Spleen (tissue), 11 donors: ENCODE data around the gene SIPA1L3. TPM values are rescaled to one million over a fixed set of nuclear protein-coding genes. Genes with fewer than 3 reads are reported as not detected.

Experiments
- DNase-seq: peaks from one replicate; pipeline ENCODE4 v3.0.0-alpha.2; 2020
- H3K27ac ChIP-seq, 8 donors: fragments of 200-600 bp; sonication (generic) in 7 of 8; 1 replicate in 4 of 8; 2 replicates in 4 of 8; pipeline versions ENCODE4 v1.5.0 to v1.8.0; 2016 to 2021; ENCODE audit warnings: inconsistent platforms in 4 of 8, mild to moderate bottlenecking in 4 of 8, moderate library complexity in 1 of 8
- H3K27me3 ChIP-seq, 7 donors: fragments of 200-600 bp; sonication (generic) in 6 of 7; replicated peaks in 1 of 7; 1 replicate in 4 of 7; 2 replicates in 3 of 7; pipeline versions ENCODE4 v1.5.0 to v1.8.0; 2016 to 2021; ENCODE audit warnings: inconsistent platforms in 3 of 7, mild to moderate bottlenecking in 1 of 7
- H3K36me3 ChIP-seq, 6 donors: fragments of 200-600 bp; sonication (generic) in 5 of 6; 1 replicate in 4 of 6; 2 replicates in 2 of 6; pipeline versions ENCODE4 v1.5.0 to v1.8.0; 2016 to 2021; ENCODE audit warnings: inconsistent platforms in 2 of 6
- H3K4me1 ChIP-seq, 6 donors: fragments of 200-600 bp; sonication (generic) in 5 of 6; 1 replicate in 3 of 6; 2 replicates in 3 of 6; pipeline versions ENCODE4 v1.5.0 to v1.8.0; 2016 to 2021; ENCODE audit warnings: inconsistent platforms in 3 of 6
- H3K4me3 ChIP-seq, 8 donors: fragments of 200-600 bp; sonication (generic) in 7 of 8; 1 replicate in 4 of 8; 2 replicates in 4 of 8; pipeline versions ENCODE4 v1.5.0 to v1.8.0; 2016 to 2021; ENCODE audit warnings: inconsistent platforms in 4 of 8, mild to moderate bottlenecking in 4 of 8, moderate library complexity in 2 of 8
- H3K9me3 ChIP-seq, 8 donors: fragments of 200-600 bp; sonication (generic) in 7 of 8; 1 replicate in 4 of 8; 2 replicates in 4 of 8; pipeline versions ENCODE4 v1.5.0 to v1.8.0; 2016 to 2021; ENCODE audit warnings: inconsistent platforms in 4 of 8
- POLR2A ChIP-seq, 3 donors: fragments of 450-650 bp; IDR thresholded peaks; one replicate each; pipeline ENCODE4 v1.5.1; 2017; ENCODE audit warnings: antibody characterized with exemption in 3 of 3, mild to moderate bottlenecking in 1 of 3
- POLR2AphosphoS5 ChIP-seq, 3 donors: sonication (generic); formaldehyde crosslinking; IDR thresholded peaks; one replicate each; pipeline ENCODE4 v1.5.1; 2017; ENCODE audit warnings: antibody characterized with exemption in 3 of 3
- WGBS, 5 donors: extraction: QIAGEN DNeasy Blood & Tissue Kit in 3 of 5; methylation state at CpG; one replicate each; pipeline versions ENCODE4 v1.1.5 to v1.1.7; 2013 to 2018; 5-methylcytosine and 5-hydroxymethylcytosine counted together
- intact Hi-C: fragments of 100-400 bp; cut with DNase I; formaldehyde crosslinking; loops from one replicate; pipeline ENCODE4 v1.15.0; 2023; ENCODE audit warnings: low total_unique reads
- polyA plus RNA-seq, 3 donors: library from polyadenylated mRNA; stranded (reverse); fragments of 200-250 nt; gene quantifications; one replicate each; pipeline ENCODE4 v1.2.1, GENCODE V29; 2013
- total RNA-seq, 7 donors: library from RNA; depleted of rRNA in 3 of 7; stranded (reverse); fragments of >200 nt in 3 of 7; fragmentation: NEBNext Ultra II Directional in 4 of 7; extraction: Animal tissue kit (Norgen Biotek cat#: 25700) in 4 of 7; gene quantifications; one replicate each; pipeline versions ENCODE4 v1.1.0 to v1.2.1, GENCODE V29; 2016 to 2021
- TF ChIP-seq, protein P1 (sequence below), 11 experiments: fragments of 200-600 bp in 7 of 11; fragments of 450-650 bp in 4 of 11; sonication (generic) in 4 of 11; IDR thresholded peaks in 8 of 11; conservative IDR thresholded peaks in 3 of 11; 1 replicate in 7 of 11; 2 replicates in 4 of 11; pipeline versions ENCODE4 v1.4.0 to v1.8.0; 2016 to 2021; ENCODE audit warnings: antibody characterized with exemption in 11 of 11, inconsistent platforms in 4 of 11, mild to moderate bottlenecking in 1 of 11
- donor health status: healthy with polysubstance abuse.
- donor health status: DM: no; HTN: no; CAD: no; lungs with moderate emphysema.
- donor health status: DM: no; HTN: no; CAD: no.
- donor health status: Bipolar disorder and iron deficiency.
- donor health status: healthy.
- donor health status: DM: no; HTN: no; CAD: no.
- donor health status: DM: yes; HTN: yes; CAD: no.

SIPA1L3 gene
- total and polyA plus RNA-seq, 10 donors = 5.4 to 62.6 (median 40.3) TPM

DNA sequence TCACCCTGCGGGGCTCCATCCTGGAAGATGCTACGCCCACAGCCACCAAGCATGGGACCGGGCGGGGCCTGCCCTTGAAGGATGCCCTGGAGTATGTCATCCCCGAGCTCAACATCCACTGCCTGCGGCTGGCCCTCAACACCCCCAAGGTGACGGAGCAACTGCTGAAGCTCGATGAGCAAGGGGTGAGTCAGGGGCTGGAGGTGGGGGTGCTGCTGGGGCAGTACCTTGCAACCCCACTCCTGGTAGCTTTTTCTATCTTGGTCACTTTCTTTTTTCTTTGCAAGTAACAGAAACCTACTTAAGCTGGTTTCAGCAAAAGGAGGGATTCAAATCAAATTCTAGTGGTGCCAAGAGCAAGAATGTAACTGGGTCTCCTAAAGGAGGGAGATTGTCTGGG, 193.0 kb downstream of the SIPA1L3 start:
- Histone ChIP-seq H3K27ac (no peak overlapping the region), H3K27me3 (no peaks in the 10 kb centered on the region), H3K4me1 (peaks cover 0 to 11% (median 5%) of the 10 kb centered on the region in 6 donors), H3K9me3 (peaks cover 0 to 11% (median 8%) of the 10 kb centered on the region in 8 donors), H3K36me3 (peaks cover 0 to 83% (median 39%) of the 10 kb centered on the region in 6 donors), H3K4me3 (no peak overlapping the region)
- intact Hi-C loops = no loop called here
- DNase-seq = no peak
- 95 to 99% (median 98%) methylated on average over 8 of the region's 8 CpGs for WGBS, 5 donors
- TF ChIP-seq POLR2A (IDR thresholded peaks at IDR 0.05) = no peak
- TF ChIP-seq POLR2AphosphoS5 (IDR thresholded peaks at IDR 0.05) = no peak
- TF ChIP-seq, protein P1, sequence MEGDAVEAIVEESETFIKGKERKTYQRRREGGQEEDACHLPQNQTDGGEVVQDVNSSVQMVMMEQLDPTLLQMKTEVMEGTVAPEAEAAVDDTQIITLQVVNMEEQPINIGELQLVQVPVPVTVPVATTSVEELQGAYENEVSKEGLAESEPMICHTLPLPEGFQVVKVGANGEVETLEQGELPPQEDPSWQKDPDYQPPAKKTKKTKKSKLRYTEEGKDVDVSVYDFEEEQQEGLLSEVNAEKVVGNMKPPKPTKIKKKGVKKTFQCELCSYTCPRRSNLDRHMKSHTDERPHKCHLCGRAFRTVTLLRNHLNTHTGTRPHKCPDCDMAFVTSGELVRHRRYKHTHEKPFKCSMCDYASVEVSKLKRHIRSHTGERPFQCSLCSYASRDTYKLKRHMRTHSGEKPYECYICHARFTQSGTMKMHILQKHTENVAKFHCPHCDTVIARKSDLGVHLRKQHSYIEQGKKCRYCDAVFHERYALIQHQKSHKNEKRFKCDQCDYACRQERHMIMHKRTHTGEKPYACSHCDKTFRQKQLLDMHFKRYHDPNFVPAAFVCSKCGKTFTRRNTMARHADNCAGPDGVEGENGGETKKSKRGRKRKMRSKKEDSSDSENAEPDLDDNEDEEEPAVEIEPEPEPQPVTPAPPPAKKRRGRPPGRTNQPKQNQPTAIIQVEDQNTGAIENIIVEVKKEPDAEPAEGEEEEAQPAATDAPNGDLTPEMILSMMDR (IDR thresholded peaks at IDR 0.05 in 8 of 11, conservative IDR thresholded peaks at IDR 0.05 in 3 of 11) = no peak

DNA sequence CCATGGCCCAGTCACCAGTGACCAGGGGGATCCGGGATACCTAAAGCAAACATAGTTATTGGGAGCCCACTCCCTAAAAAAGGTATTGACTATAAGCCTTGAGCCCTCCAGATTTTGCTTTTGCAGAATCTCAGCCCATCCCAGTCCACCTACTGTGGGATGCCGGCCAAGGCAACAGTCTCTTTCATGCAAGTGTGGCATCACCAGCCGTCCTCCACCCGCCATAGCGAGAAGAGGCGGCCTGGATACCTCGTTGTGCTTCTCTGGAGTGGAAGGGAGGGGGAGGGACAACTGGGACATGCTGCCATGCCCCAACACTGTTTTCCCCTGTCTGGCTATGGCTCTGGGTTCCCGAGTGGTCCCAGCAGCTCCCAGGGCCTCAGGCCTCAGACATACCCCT, 193.6 kb downstream of the SIPA1L3 start:
- Histone ChIP-seq H3K36me3 (peaks cover 0 to 89% (median 44%) of the 10 kb centered on the region in 6 donors), H3K27ac (no peak overlapping the region), H3K9me3 (peaks cover 0 to 11% (median 8%) of the 10 kb centered on the region in 8 donors), H3K27me3 (no peaks in the 10 kb centered on the region), H3K4me3 (no peak overlapping the region), H3K4me1 (peaks cover 0 to 5% (median 2%) of the 10 kb centered on the region in 6 donors)
- intact Hi-C loops = no loop called here
- WGBS, 5 donors = 93 to 99% (median 97%) methylated on average over 4 to 8 of the region's 8 CpGs
- DNase-seq = no peak
- TF ChIP-seq, protein P1 (IDR thresholded peaks at IDR 0.05 in 8 of 11, conservative IDR thresholded peaks at IDR 0.05 in 3 of 11) = no peak

DNA sequence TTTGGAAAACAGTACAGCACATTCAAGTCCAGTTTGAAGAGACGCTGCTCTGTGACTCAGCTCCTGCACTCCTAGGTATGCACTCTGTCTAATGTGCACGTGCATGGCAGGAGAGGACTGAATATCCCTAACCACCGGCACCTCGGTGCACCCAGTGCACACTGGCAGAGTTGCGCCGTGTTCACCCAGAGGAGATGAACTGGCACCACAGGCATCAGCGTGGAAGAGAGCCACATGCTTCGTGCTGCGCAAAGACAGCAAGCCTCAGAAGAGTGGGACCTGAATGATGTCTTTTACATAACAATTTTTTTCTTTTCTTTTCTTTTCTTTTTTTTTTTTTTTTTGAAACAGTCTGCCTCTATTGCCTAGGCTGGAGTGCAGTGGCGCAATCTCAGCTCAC, 194.7 kb downstream of the SIPA1L3 start:
- intact Hi-C loops = no loop called here

DNA sequence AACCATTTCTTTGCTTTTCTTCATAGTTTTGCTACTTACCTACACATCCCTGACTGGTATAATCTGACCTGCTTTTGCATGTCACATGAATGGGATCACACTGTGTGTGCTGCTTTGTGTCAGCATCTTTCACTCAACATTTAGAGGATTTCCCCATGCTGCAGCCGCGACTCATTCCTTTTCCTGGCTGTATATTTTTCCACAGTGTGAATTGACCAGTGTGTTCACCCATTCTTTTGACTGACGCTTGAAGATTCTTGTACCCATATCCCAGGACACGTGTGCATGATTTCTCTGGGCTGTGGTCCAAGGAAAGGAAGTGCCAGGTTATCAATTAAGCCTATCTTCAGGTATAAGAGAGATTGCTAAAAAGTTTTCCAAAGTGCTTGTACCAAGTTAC, 198.6 kb downstream of the SIPA1L3 start:
- Histone ChIP-seq H3K27ac (no peak overlapping the region), H3K27me3 (no peaks in the 10 kb centered on the region), H3K4me3 (no peak overlapping the region), H3K4me1 (no peaks in the 10 kb centered on the region), H3K9me3 (no peaks in the 10 kb centered on the region), H3K36me3 (peaks cover 0 to 100% (median 78%) of the 10 kb centered on the region in 6 donors)
- TF ChIP-seq, protein P1 (IDR thresholded peaks at IDR 0.05 in 8 of 11, conservative IDR thresholded peaks at IDR 0.05 in 3 of 11) = no peak
- TF ChIP-seq POLR2A (IDR thresholded peaks at IDR 0.05) (no peak), POLR2AphosphoS5 (IDR thresholded peaks at IDR 0.05) (no peak)
- WGBS, 5 donors = 92 to 97% (median 95%) methylated on average over 4 of the region's 4 CpGs
- DNase-seq = no peak
- intact Hi-C loops = no loop called here

More for the DNA sequence above, 194.7 kb downstream of the SIPA1L3 start:
- no peaks in the 10 kb centered on the region for H3K27me3 ChIP-seq
- H3K9me3 ChIP-seq = peaks cover 0 to 11% (median 8%) of the 10 kb centered on the region in 8 donors
- TF ChIP-seq, protein P1 (IDR thresholded peaks at IDR 0.05 in 8 of 11, conservative IDR thresholded peaks at IDR 0.05 in 3 of 11) = no peak
- TF ChIP-seq POLR2AphosphoS5 (IDR thresholded peaks at IDR 0.05) = no peak
- TF ChIP-seq POLR2A (IDR thresholded peaks at IDR 0.05) = no peak
- H3K36me3 ChIP-seq = peaks cover 0 to 97% (median 54%) of the 10 kb centered on the region in 6 donors
- no peak overlapping the region for H3K4me3 ChIP-seq
- no peak overlapping the region for H3K27ac ChIP-seq
- WGBS, 5 donors = 95 to 98% (median 96%) methylated on average over 10 of the region's 10 CpGs
- no peak for DNase-seq
- no peaks in the 10 kb centered on the region for H3K4me1 ChIP-seq
